Ovary (tissue), 9 donors: ENCODE data around the gene WDR81. TPM values are rescaled to one million over a fixed set of nuclear protein-coding genes. Genes with fewer than 3 reads are reported as not detected.
A peak's percentile ranks its signal among the peaks of the same experiment; 100 is the strongest.

ENCODE experiments used
- DNase-seq, 5 donors: peaks; one replicate each; pipeline ENCODE4 v3.0.0-alpha.2; 2019 to 2020
- H3K27ac ChIP-seq, 2 donors: fragments of 200-600 bp; one replicate each; pipeline versions ENCODE4 v1.5.1 to v1.8.0; 2019 to 2022
- H3K27me3 ChIP-seq: fragments of 200-600 bp; one replicate; pipeline ENCODE4 v1.8.0; 2022
- H3K36me3 ChIP-seq: fragments of 200-600 bp; sonication (generic); one replicate; pipeline ENCODE4 v1.5.1; 2019
- H3K4me1 ChIP-seq: one replicate; pipeline ENCODE4 v1.8.1; 2013; ENCODE audit warnings: mild to moderate bottlenecking, moderate library complexity; ENCODE audit not compliant: insufficient read depth
- H3K4me3 ChIP-seq: fragments of 200-600 bp; sonication (generic); one replicate; pipeline ENCODE4 v1.5.1; 2017
- H3K9me3 ChIP-seq, 2 donors: fragments of 200-600 bp in 1 of 2; sonication (generic) in 1 of 2; one replicate each; pipeline versions ENCODE4 v1.5.1 to v1.8.1; 2013 to 2019; ENCODE audit warnings: mild to moderate bottlenecking in 1 of 2, moderate library complexity in 1 of 2
- CTCF ChIP-seq, 3 donors: fragments of 450-650 bp in 2 of 3; fragments of 200-600 bp in 1 of 3; IDR thresholded peaks; one replicate each; pipeline versions ENCODE4 v1.5.1 to v1.8.0; 2016 to 2022; ENCODE audit warnings: antibody characterized with exemption in 3 of 3, mild to moderate bottlenecking in 1 of 3
- EP300 ChIP-seq: sonication (generic); formaldehyde crosslinking; IDR thresholded peaks from one replicate; pipeline ENCODE4 v1.6.1; 2017; ENCODE audit warnings: antibody characterized with exemption
- POLR2A ChIP-seq: fragments of 450-650 bp; IDR thresholded peaks from one replicate; pipeline ENCODE4 v1.6.1; 2017; ENCODE audit warnings: antibody characterized with exemption, mild to moderate bottlenecking, moderate library complexity
- WGBS, 3 donors: extraction: QIAGEN DNeasy Blood & Tissue Kit in 1 of 3; methylation state at CpG; one replicate each; pipeline versions ENCODE4 v1.1.5 to v1.1.7; 2013 to 2017; 5-methylcytosine and 5-hydroxymethylcytosine counted together
- intact Hi-C, 4 donors: fragments of 100-400 bp; cut with DNase I; formaldehyde crosslinking; loops; one replicate each; pipeline versions ENCODE4 v1.11.0 to v1.15.1; 2022 to 2023
- polyA plus RNA-seq, 2 donors: library from polyadenylated mRNA; stranded (reverse); fragments of 200-250 nt in 1 of 2; fragments of 350-450 nt in 1 of 2; fragmentation: Illumina TruSeq in 1 of 2; extraction: RNeasy Lipid Tissue Mini Kit (QIAGEN cat#74804) in 1 of 2; gene quantifications; one replicate each; pipeline ENCODE4 v1.2.3, GENCODE V29; 2013 to 2014
- total RNA-seq, 7 donors: library from RNA; depleted of rRNA in 2 of 7; stranded (reverse); fragments of >200 nt in 2 of 7; fragmentation: NEBNext Ultra II Directional in 3 of 7; extraction: Animal tissue kit (Norgen Biotek cat#: 25700) in 3 of 7; gene quantifications; one replicate each; pipeline versions ENCODE4 v1.1.0 to v1.2.4, GENCODE V29; 2016 to 2023
- donor health status: DM: no; HTN: no; CAD: no; lungs with moderate emphysema.
- donor health status: DM: no; HTN: no; CAD: no.
- donor health status: Bipolar disorder and iron deficiency.
- donor health status: DM: yes; HTN: yes; CAD: no.
- donor health status: DM: no; HTN: no; CAD: no.
- donor health status: DM: yes; HTN: yes; CAD: no.

The WDR81 gene
- total and polyA plus RNA-seq, 9 donors = 1.3 to 59.4 (median 36.2) TPM

DNA sequence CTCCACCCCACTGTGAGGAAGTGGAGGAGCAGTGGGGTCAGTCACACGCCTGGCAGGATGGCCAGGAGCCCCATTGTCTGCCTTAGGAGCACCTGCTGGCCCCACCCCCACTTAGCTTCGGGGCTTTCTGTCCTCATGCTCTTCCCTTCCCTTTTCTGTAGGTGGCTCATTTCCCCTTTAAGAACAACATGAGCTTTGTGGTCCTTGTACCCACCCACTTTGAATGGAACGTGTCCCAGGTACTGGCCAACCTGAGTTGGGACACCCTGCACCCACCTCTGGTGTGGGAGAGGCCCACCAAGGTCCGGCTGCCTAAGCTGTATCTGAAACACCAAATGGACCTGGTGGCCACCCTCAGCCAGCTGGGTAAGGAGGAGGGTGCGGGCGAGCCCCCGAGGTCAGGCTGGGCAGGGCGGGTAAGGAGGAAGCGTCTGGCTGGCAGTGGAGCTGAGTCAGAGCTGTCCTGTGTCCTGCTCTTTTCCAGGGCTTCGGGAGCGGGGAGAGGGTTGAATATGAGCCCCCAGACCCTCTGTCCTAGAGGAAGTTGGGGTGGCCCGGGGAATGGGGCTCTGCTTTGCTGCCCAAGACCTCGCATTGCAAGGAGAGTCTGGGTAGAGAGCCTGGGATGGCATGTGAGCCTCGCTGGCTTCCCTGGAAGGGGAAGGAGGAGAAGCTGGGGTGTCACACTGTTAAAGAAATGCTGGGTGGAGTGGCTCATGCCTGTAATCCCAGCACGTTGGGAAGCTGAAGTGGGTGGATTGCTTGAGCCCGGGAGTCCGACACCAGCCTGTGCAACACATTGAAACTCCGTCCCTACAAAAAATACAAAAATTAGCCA is 28.1 kb downstream of the WDR81 start:
- DNase-seq = no peak
- 66 to 76% (median 74%) methylated on average over 18 of the region's 18 CpGs for WGBS, 3 donors
- no peak overlapping the region for H3K27ac ChIP-seq
- peaks cover 8% of the 10 kb centered on the region for H3K4me1 ChIP-seq
- H3K9me3 ChIP-seq = no peaks in the 10 kb centered on the region
- H3K36me3 ChIP-seq = no peaks in the 10 kb centered on the region
- no peaks in the 10 kb centered on the region for H3K27me3 ChIP-seq
- intact Hi-C loops = no loop called here
- H3K4me3 ChIP-seq = no peak overlapping the region
- TF ChIP-seq POLR2A (no peak), CTCF (IDR thresholded peaks at IDR 0.05) (no peak), EP300 (no peak)

- Histone ChIP-seq H3K27me3 (no peaks in the 10 kb centered on the region), H3K4me1 (peaks cover 8% of the 10 kb centered on the region), H3K36me3 (no peaks in the 10 kb centered on the region), H3K27ac (no peak overlapping the region), H3K4me3 (no peak overlapping the region), H3K9me3 (no peaks in the 10 kb centered on the region)
- intact Hi-C loops = no loop called here
- WGBS, 3 donors = 83 to 90% (median 86%) methylated on average over 23 of the region's 23 CpGs
- no peak for TF ChIP-seq EP300
- no peak for TF ChIP-seq CTCF (IDR thresholded peaks at IDR 0.05)
- TF ChIP-seq POLR2A = no peak
- no peak for DNase-seq
Observed at GRCh38 chr17:1753767-1754429, 29.4 kb downstream of the WDR81 start.

- no peak overlapping the region for H3K27ac ChIP-seq
- intact Hi-C loops = no loop called here
- no peaks in the 10 kb centered on the region for H3K27me3 ChIP-seq
- H3K4me3 ChIP-seq = no peak overlapping the region
- H3K4me1 ChIP-seq = peaks cover 8% of the 10 kb centered on the region
- WGBS, 3 donors = 73 to 87% (median 82%) methylated on average over 24 to 25 of the region's 25 CpGs
- TF ChIP-seq CTCF (IDR thresholded peaks at IDR 0.05) (no peak), POLR2A (no peak), EP300 (no peak)
- DNase-seq = no peak
- H3K36me3 ChIP-seq = no peaks in the 10 kb centered on the region
- H3K9me3 ChIP-seq = no peaks in the 10 kb centered on the region
Observed at GRCh38 chr17:1754430-1755112, 30.1 kb downstream of the WDR81 start.

DNA sequence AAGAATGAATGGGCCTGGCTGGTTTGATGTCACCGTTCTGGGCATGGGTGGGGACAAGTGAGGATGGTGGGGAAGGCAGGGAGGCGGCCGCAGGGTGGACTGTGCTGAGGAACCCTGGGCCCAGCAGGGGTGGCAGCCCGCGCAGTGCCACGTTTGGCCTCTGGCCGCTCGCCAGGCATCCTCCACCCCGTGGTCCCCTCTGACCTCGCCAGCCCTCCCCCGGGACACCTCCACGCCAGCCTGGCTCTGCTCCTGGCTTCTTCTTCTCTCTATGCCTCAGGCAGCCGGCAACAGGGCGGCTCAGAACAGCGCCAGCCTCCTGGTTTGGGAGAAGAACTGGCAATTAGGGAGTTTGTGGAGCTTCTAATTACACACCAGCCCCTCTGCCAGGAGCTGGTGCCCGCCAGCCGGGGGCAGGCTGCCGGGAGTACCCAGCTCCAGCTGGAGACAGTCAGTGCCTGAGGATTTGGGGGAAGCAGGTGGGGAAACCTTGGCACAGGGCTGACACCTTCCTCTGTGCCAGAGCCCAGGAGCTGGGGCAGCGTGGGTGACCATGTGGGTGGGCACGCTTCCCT is 30.8 kb downstream of the WDR81 start:
- Histone ChIP-seq H3K36me3 (no peaks in the 10 kb centered on the region), H3K4me3 (no peak overlapping the region), H3K9me3 (no peaks in the 10 kb centered on the region), H3K4me1 (peaks cover 8% of the 10 kb centered on the region), H3K27me3 (no peaks in the 10 kb centered on the region), H3K27ac (peak overlapping the region in 1 of 2 donors; percentile 17)
- no peak for DNase-seq
- TF ChIP-seq POLR2A (no peak), CTCF (IDR thresholded peaks at IDR 0.05) (no peak), EP300 (no peak)
- intact Hi-C loops = no loop called here
- WGBS, 3 donors = 58 to 71% (median 65%) methylated on average over 20 of the region's 20 CpGs
